ENCODE results near the gene MSTO1. TPM values are rescaled to one million over a fixed set of nuclear protein-coding genes. Genes with fewer than 3 reads are reported as not detected.

MSTO1 gene
- total RNA-seq, 1 experiment from 2014 or later = 61.7 TPM

- DNase-seq (ENCODE audit: low spot score) = no peak
- Mint-ChIP-seq H3K4me1 (no peaks in the 10 kb centered on the region), H3K4me3 (no peak overlapping the region), H3K27ac (no peak overlapping the region), H3K27me3 (ENCODE audit: low read depth) (no peaks in the 10 kb centered on the region), H3K36me3 (peaks cover 17% of the 10 kb centered on the region), H3K9me3 (no peaks in the 10 kb centered on the region)
- CTCF ChIA-PET = interaction anchor here (1.6 kb wide), 1 partner anchor 20 kb away, joined by 3 read pairs; no protein-coding TSS in a partner anchor
- ATAC-seq = no peak
- TF ChIP-seq ZMAT4 (CRISPR knock-in tag; IDR thresholded peaks at IDR 0.05) (no peak), ZNF671 (CRISPR knock-in tag; IDR thresholded peaks at IDR 0.05) (no peak), ZNF281 (CRISPR knock-in tag; IDR thresholded peaks at IDR 0.05) (no peak), ZNF396 (CRISPR knock-in tag; IDR thresholded peaks at IDR 0.05; ENCODE audit: borderline replicate concordance) (no peak)
- POLR2A ChIA-PET = no interaction called here
Observed at GRCh38 chr1:155569988-155570592, 39.9 kb upstream of the MSTO1 start.

GRCh38 chr1:155570593-155570990 lies 39.4 kb upstream of the MSTO1 start:
- TF ChIP-seq NR2C2 (CRISPR knock-in tag; IDR thresholded peaks at IDR 0.05) = no peak
- TF ChIP-seq FOXP4 (CRISPR knock-in tag; IDR thresholded peaks at IDR 0.05) = no peak
- no peak for TF ChIP-seq HMGA2 (CRISPR knock-in tag; IDR thresholded peaks at IDR 0.05)
- TF ChIP-seq ZBTB43 (CRISPR knock-in tag; IDR thresholded peaks at IDR 0.05) = no peak
- no peak for TF ChIP-seq TEAD4 (CRISPR knock-in tag; IDR thresholded peaks at IDR 0.05)
- TF ChIP-seq PRRX2 (CRISPR knock-in tag; IDR thresholded peaks at IDR 0.05) = no peak
- TF ChIP-seq KAT7 (CRISPR knock-in tag; IDR thresholded peaks at IDR 0.05; ENCODE audit: borderline replicate concordance) = no peak
- no peak for TF ChIP-seq STAT6 (CRISPR knock-in tag; conservative IDR thresholded peaks at IDR 0.05; ENCODE audit: low read depth)
- no peak for TF ChIP-seq NR3C1 (CRISPR knock-in tag; conservative IDR thresholded peaks at IDR 0.05; ENCODE audit: low read depth)
- TF ChIP-seq JUN (CRISPR knock-in tag; IDR thresholded peaks at IDR 0.05) = no peak
- TF ChIP-seq CTCF (IDR thresholded peaks at IDR 0.05) = no peak
- no peak for TF ChIP-seq OVOL2 (CRISPR knock-in tag; IDR thresholded peaks at IDR 0.05; ENCODE audit: borderline replicate concordance)
- TF ChIP-seq AR (CRISPR knock-in tag; IDR thresholded peaks at IDR 0.05) = no peak
- no peak for TF ChIP-seq ZNF671 (CRISPR knock-in tag; IDR thresholded peaks at IDR 0.05)
- Mint-ChIP-seq H3K27me3 (ENCODE audit: low read depth) (no peaks in the 10 kb centered on the region), H3K9me3 (no peaks in the 10 kb centered on the region), H3K4me3 (no peak overlapping the region), H3K36me3 (peaks cover 17% of the 10 kb centered on the region), H3K4me1 (no peaks in the 10 kb centered on the region), H3K27ac (no peak overlapping the region)
- ATAC-seq (no peak), DNase-seq (ENCODE audit: low spot score) (no peak)
- CTCF ChIA-PET = interaction anchor here (1.6 kb wide), 1 partner anchor 20 kb away, joined by 3 read pairs; no protein-coding TSS in a partner anchor
- POLR2A ChIA-PET = interaction anchor here (0.6 kb wide), 1 partner anchor 43 kb away, joined by 3 read pairs; no protein-coding TSS in a partner anchor

All from WTC11 (cell line).